Spinal cord (tissue), 10 donors: ENCODE results near the gene DBH. TPM values are rescaled to one million over a fixed set of nuclear protein-coding genes. Genes with fewer than 3 reads are reported as not detected.
A peak's percentile ranks its signal among the peaks of the same experiment; 100 is the strongest.

Experiments used
- DNase-seq, 6 donors: peaks; one replicate each; pipeline versions ENCODE4 v3.0.0 to v3.0.0-alpha.2; 2013 to 2015; ENCODE audit warnings: low spot score in 6 of 6, low read depth in 4 of 6
- H3K27ac ChIP-seq: one replicate; pipeline ENCODE4 v1.5.1; 2013; ENCODE audit warnings: low read depth, low read length, control low read depth
- H3K27me3 ChIP-seq: one replicate; pipeline ENCODE4 v1.6.1; 2013; ENCODE audit warnings: low read length; ENCODE audit not compliant: control insufficient read depth, insufficient read depth
- H3K36me3 ChIP-seq: one replicate; pipeline ENCODE4 v1.6.1; 2013; ENCODE audit warnings: low read length; ENCODE audit not compliant: control insufficient read depth, insufficient read depth
- H3K4me1 ChIP-seq: one replicate; pipeline ENCODE4 v1.6.1; 2013; ENCODE audit warnings: low read length; ENCODE audit not compliant: control insufficient read depth, insufficient read depth
- H3K4me3 ChIP-seq: one replicate; pipeline ENCODE4 v1.5.1; 2013; ENCODE audit warnings: low read depth, low read length, control low read depth
- H3K9me3 ChIP-seq: one replicate; pipeline ENCODE4 v1.6.1; 2013; ENCODE audit warnings: low read length; ENCODE audit not compliant: control insufficient read depth, insufficient read depth
- whole genome bisulfite sequencing: methylation state at CpG from one replicate; pipeline ENCODE4 v1.1.5; 2013; ENCODE audit warnings: missing lambda C conversion rate; ENCODE audit not compliant: insufficient coverage; 5-methylcytosine and 5-hydroxymethylcytosine counted together
- polyA plus RNA-seq, 2 donors: library from polyadenylated mRNA; unstranded; fragments of 120-200 nt; gene quantifications; one replicate each; pipeline ENCODE4 v1.2.1, GENCODE V29; 2013; ENCODE audit not compliant: insufficient read length in 2 of 2
- total RNA-seq, 2 donors: library from RNA; depleted of rRNA in 1 of 2; stranded (reverse); fragments of 120-200 nt in 1 of 2; fragments of >200 nt in 1 of 2; gene quantifications; one replicate each; pipeline versions ENCODE4 v1.2.3 to v1.2.4, GENCODE V29; 2013 to 2014
- donor health status: healthy.

Gene DBH
- total and polyA plus RNA-seq, 4 donors, result 0.50 to 2.2 (median 1.3) TPM; not detected in 1

- no peak overlapping the region for H3K27ac ChIP-seq
- peaks cover 2% of the 10 kb centered on the region for H3K9me3 ChIP-seq
- H3K4me3 ChIP-seq, result no peak overlapping the region
- peaks cover 18% of the 10 kb centered on the region for H3K4me1 ChIP-seq
- H3K36me3 ChIP-seq, result no peaks in the 10 kb centered on the region
- no peak for DNase-seq
- no peaks in the 10 kb centered on the region for H3K27me3 ChIP-seq
- 92% methylated on average over 22 of the region's 23 CpGs for WGBS
These were observed 6.7 kb upstream of the DBH start for GRCh38 chr9:133629221-133630110.

- Histone ChIP-seq H3K9me3 (no peaks in the 10 kb centered on the region), H3K27me3 (no peaks in the 10 kb centered on the region), H3K27ac (no peak overlapping the region), H3K4me3 (no peak overlapping the region), H3K4me1 (peaks cover 30% of the 10 kb centered on the region), H3K36me3 (no peaks in the 10 kb centered on the region)
- WGBS, result 90% methylated on average over 11 of the region's 12 CpGs
- no peak for DNase-seq
These were observed 5.1 kb upstream of the DBH start for GRCh38 chr9:133631111-133631510.

GRCh38 chr9:133632806-133633680, 3.1 kb upstream of the DBH start:
- peaks cover 37% of the 10 kb centered on the region for H3K4me1 ChIP-seq
- H3K27ac ChIP-seq, result no peak overlapping the region
- no peaks in the 10 kb centered on the region for H3K9me3 ChIP-seq
- 57% methylated on average over 21 of the region's 27 CpGs for WGBS
- no peak overlapping the region for H3K4me3 ChIP-seq
- no peak for DNase-seq
- no peaks in the 10 kb centered on the region for H3K27me3 ChIP-seq
- no peaks in the 10 kb centered on the region for H3K36me3 ChIP-seq

- Histone ChIP-seq H3K27me3 (no peaks in the 10 kb centered on the region), H3K9me3 (no peaks in the 10 kb centered on the region), H3K27ac (no peak overlapping the region), H3K36me3 (no peaks in the 10 kb centered on the region), H3K4me1 (peaks cover 42% of the 10 kb centered on the region), H3K4me3 (no peak overlapping the region)
- WGBS, result 58% methylated on average over 7 of the region's 8 CpGs
- no peak for DNase-seq
These were observed 2.5 kb upstream of the DBH start for GRCh38 chr9:133633681-133634080.

- H3K27me3 ChIP-seq, result no peaks in the 10 kb centered on the region
- 43% methylated on average over 24 of the region's 24 CpGs for WGBS
These were observed 2.0 kb upstream of the DBH start for GRCh38 chr9:133634081-133634691.

GRCh38 chr9:133635098-133635497, 1.1 kb upstream of the DBH start:
- Histone ChIP-seq H3K4me1 (peaks cover 45% of the 10 kb centered on the region), H3K4me3 (no peak overlapping the region), H3K27ac (no peak overlapping the region), H3K27me3 (no peaks in the 10 kb centered on the region), H3K9me3 (no peaks in the 10 kb centered on the region), H3K36me3 (no peaks in the 10 kb centered on the region)
- 47% methylated on average over 6 of the region's 6 CpGs for WGBS
- DNase-seq, result no peak

More at GRCh38 chr9:133634081-133634691, 2.0 kb upstream of the DBH start:
- no peaks in the 10 kb centered on the region for H3K9me3 ChIP-seq
- no peaks in the 10 kb centered on the region for H3K36me3 ChIP-seq
- no peak overlapping the region for H3K4me3 ChIP-seq
- H3K4me1 ChIP-seq, result peaks cover 45% of the 10 kb centered on the region
- peak in 1 of 6 donors; percentile 38 for DNase-seq
- no peak overlapping the region for H3K27ac ChIP-seq

GRCh38 chr9:133636902-133637301, 739 bp downstream of the DBH start:
- Histone ChIP-seq H3K27ac (no peak overlapping the region), H3K4me1 (peaks cover 55% of the 10 kb centered on the region), H3K4me3 (no peak overlapping the region), H3K36me3 (no peaks in the 10 kb centered on the region), H3K9me3 (no peaks in the 10 kb centered on the region), H3K27me3 (no peaks in the 10 kb centered on the region)
- 85% methylated on average over 10 of the region's 12 CpGs for WGBS
- no peak for DNase-seq

GRCh38 chr9:133637451-133638055, 1.4 kb downstream of the DBH start:
- Histone ChIP-seq H3K27ac (no peak overlapping the region), H3K4me3 (no peak overlapping the region), H3K9me3 (no peaks in the 10 kb centered on the region), H3K36me3 (no peaks in the 10 kb centered on the region), H3K27me3 (no peaks in the 10 kb centered on the region), H3K4me1 (peaks cover 55% of the 10 kb centered on the region)
- DNase-seq, result no peak
- WGBS, result 57% methylated on average over 12 of the region's 12 CpGs

- no peaks in the 10 kb centered on the region for H3K27me3 ChIP-seq
- WGBS, result 44% methylated on average over 4 of the region's 8 CpGs
These were observed 1.9 kb downstream of the DBH start for GRCh38 chr9:133638076-133638475.

More at GRCh38 chr9:133638076-133638475, 1.9 kb downstream of the DBH start:
- Histone ChIP-seq H3K36me3 (no peaks in the 10 kb centered on the region), H3K4me1 (peaks cover 50% of the 10 kb centered on the region), H3K4me3 (no peak overlapping the region), H3K9me3 (no peaks in the 10 kb centered on the region), H3K27ac (no peak overlapping the region)
- DNase-seq, result peak in 1 of 6 donors; percentile 47
